Omental fat pad (tissue), 4 donors: ENCODE measurements around the gene CACNA1F. TPM values are rescaled to one million over a fixed set of nuclear protein-coding genes. Genes with fewer than 3 reads are reported as not detected.

Source experiments
- ATAC-seq: fragments of 150-250 bp; one replicate; pipeline ENCODE4 v1.9.1; 2016; ENCODE audit warnings: mild to moderate bottlenecking, moderate library complexity; ENCODE audit not compliant: low FRiP score
- DNase-seq: peaks from one replicate; pipeline ENCODE4 v3.0.0-alpha.2; 2019; ENCODE audit warnings: low spot score
- CTCF ChIP-seq, 3 donors: fragments of 450-650 bp; IDR thresholded peaks; one replicate each; pipeline ENCODE4 v1.5.1; 2016 to 2017; ENCODE audit warnings: antibody characterized with exemption in 3 of 3, mild to moderate bottlenecking in 3 of 3, moderate library complexity in 2 of 3
- total RNA-seq, 4 donors: library from RNA; depleted of rRNA; stranded (reverse); fragments of >200 nt; gene quantifications; one replicate each; pipeline ENCODE4 v1.1.0, GENCODE V29; 2016

CACNA1F gene
- total RNA-seq, 4 donors from 2014 or later = 0.19 to 0.60 (median 0.34) TPM

GRCh38 chrX:49243166-49243565, 10.0 kb upstream of the CACNA1F start:
- ATAC-seq (no peak), DNase-seq (no peak)
- TF ChIP-seq CTCF (IDR thresholded peaks at IDR 0.05) = no peak

GRCh38 chrX:49242545-49243066, 9.5 kb upstream of the CACNA1F start:
- no peak for ATAC-seq
- no peak for TF ChIP-seq CTCF (IDR thresholded peaks at IDR 0.05)
- no peak for DNase-seq

GRCh38 chrX:49238735-49239134, 5.6 kb upstream of the CACNA1F start:
- no peak for TF ChIP-seq CTCF (IDR thresholded peaks at IDR 0.05)
- DNase-seq (no peak), ATAC-seq (no peak)

GRCh38 chrX:49237060-49237459, 3.9 kb upstream of the CACNA1F start:
- no peak for DNase-seq
- no peak for ATAC-seq
- no peak for TF ChIP-seq CTCF (IDR thresholded peaks at IDR 0.05)

GRCh38 chrX:49233887-49234555, 881 bp upstream of the CACNA1F start:
- ATAC-seq (no peak), DNase-seq (no peak)
- TF ChIP-seq CTCF (IDR thresholded peaks at IDR 0.05) = no peak

GRCh38 chrX:49232525-49232924, 615 bp downstream of the CACNA1F start:
- DNase-seq (no peak), ATAC-seq (no peak)
- TF ChIP-seq CTCF (IDR thresholded peaks at IDR 0.05) = no peak

GRCh38 chrX:49231333-49232000, 1.7 kb downstream of the CACNA1F start:
- DNase-seq (no peak), ATAC-seq (no peak)
- no peak for TF ChIP-seq CTCF (IDR thresholded peaks at IDR 0.05)
